HCT116 (cell line): Measurements from ENCODE around the gene DYNC2LI1. TPM values are rescaled to one million over a fixed set of nuclear protein-coding genes. Genes with fewer than 3 reads are reported as not detected.

Source experiments
- ATAC-seq: fragments of 200-7000 bp; cut with Tn5 transposase; 2 replicates; pipeline ENCODE4 v1.9.1; 2020; ENCODE audit warnings: mild to moderate bottlenecking, moderate library complexity
- BruUV-seq: library from RNA; stranded (reverse); fragments of 400-500 nt; replicated peaks from 2 replicates; lab custom pipeline; 2021; lab: Mats Ljungman, UMichigan
- CTCF ChIA-PET: fragments of 300-600 bp; sonication (Branson Sonifier 250); formaldehyde crosslinking; loops from one replicate; lab custom pipeline; 2021; ENCODE audit warnings: antibody characterized with exemption; lab: Charles Lee
- POLR2A ChIA-PET: fragments of 300-600, 350-600 bp; sonication (Branson Sonifier 250); formaldehyde crosslinking; loops from one replicate; lab custom pipeline; 2021; ENCODE audit warnings: antibody characterized with exemption; lab: Charles Lee
- RAD21 ChIA-PET, 2 experiments: fragments of 300-600 bp; sonication (Branson Sonifier 250); formaldehyde crosslinking; loops; one replicate each; lab custom pipeline; 2023; ENCODE audit warnings: low total read pairs in 2 of 2; ENCODE audit not compliant: uncharacterized antibody in 2 of 2, unreplicated experiment in 2 of 2, low non-redundant PET in 1 of 2; lab: Charles Lee
- DNase-seq: peaks from one replicate; pipeline ENCODE4 v3.0.0-alpha.2; 2010; ENCODE audit warnings: low read depth, low spot score
- H2AFZ ChIP-seq: fragments of 200-600 bp; shearing (Covaris generic), sonication (generic); 2 replicates; pipeline ENCODE4 v1.6.1; 2017; ENCODE audit warnings: low read depth, mixed run types, mixed read lengths, antibody characterized with exemption, low read length; ENCODE audit not compliant: poor library complexity, severe bottlenecking
- H3K27ac ChIP-seq: 2 replicates; pipeline ENCODE4 v1.5.1; 2012; ENCODE audit warnings: low read depth, low read length
- H3K27me3 ChIP-seq: fragments of 200-600 bp; sonication (generic); 2 replicates; pipeline ENCODE4 v1.6.1; 2016; ENCODE audit warnings: mixed run types, low read length, mixed read lengths; ENCODE audit not compliant: insufficient read depth
- H3K36me3 ChIP-seq, 2 experiments: fragments of 200-500 bp in 1 of 2; fragments of 200-600 bp in 1 of 2; sonication (Bioruptor generic) in 1 of 2; sonication (generic) in 1 of 2; 2 replicates each; pipeline versions ENCODE4 v1.5.1 to v1.6.1; 2014 to 2016; ENCODE audit warnings: low read length in 2 of 2, inconsistent platforms in 1 of 2, mixed read lengths in 1 of 2, mixed run types in 1 of 2; ENCODE audit not compliant: insufficient read depth in 2 of 2, control insufficient read depth in 1 of 2
- H3K4me1 ChIP-seq, 2 experiments: fragments of 200-600 bp in 1 of 2; sonication (generic) in 1 of 2; 2 replicates each; pipeline versions ENCODE4 v1.5.1 to v1.6.1; 2012 to 2017; ENCODE audit warnings: low read length in 2 of 2, inconsistent platforms in 1 of 2, mild to moderate bottlenecking in 1 of 2, mixed read lengths in 1 of 2, mixed run types in 1 of 2, moderate library complexity in 1 of 2; ENCODE audit not compliant: insufficient read depth in 2 of 2, control insufficient read depth in 1 of 2
- H3K4me2 ChIP-seq: fragments of 200-600 bp; sonication (generic); 2 replicates; pipeline ENCODE4 v1.6.1; 2017; ENCODE audit warnings: mixed run types, low read length, mixed read lengths
- H3K4me3 ChIP-seq, 2 experiments: fragments of 200-600 bp in 1 of 2; sonication (generic) in 1 of 2; replicated peaks in 1 of 2; 2 replicates each; pipeline ENCODE4 v1.5.1; 2011 to 2016; ENCODE audit warnings: low read length in 2 of 2, control low read depth in 1 of 2, low read depth in 1 of 2, mild to moderate bottlenecking in 1 of 2, mixed read lengths in 1 of 2, mixed run types in 1 of 2
- H3K79me2 ChIP-seq: fragments of 200-600 bp; sonication (generic); 2 replicates; pipeline ENCODE4 v1.6.1; 2017; ENCODE audit warnings: mild to moderate bottlenecking, mixed run types, low read length, moderate library complexity, mixed read lengths; ENCODE audit not compliant: insufficient read depth
- H3K9ac ChIP-seq: fragments of 200-600 bp; sonication (generic); 2 replicates; pipeline ENCODE4 v1.6.1; 2016; ENCODE audit warnings: low read length, mixed read lengths
- H3K9me2 ChIP-seq: fragments of 200-600 bp; sonication (generic), shearing (Covaris generic); 2 replicates; pipeline ENCODE4 v1.6.1; 2017; ENCODE audit warnings: mixed run types, mild to moderate bottlenecking, moderate library complexity; ENCODE audit not compliant: insufficient read depth
- H3K9me3 ChIP-seq, 2 experiments: fragments of 200-500 bp in 1 of 2; fragments of 200-600 bp in 1 of 2; sonication (Bioruptor generic) in 1 of 2; sonication (generic) in 1 of 2; 2 replicates each; pipeline ENCODE4 v1.6.1; 2014 to 2017; ENCODE audit warnings: low read length in 2 of 2, mixed read lengths in 2 of 2, inconsistent platforms in 1 of 2, low read depth in 1 of 2, mild to moderate bottlenecking in 1 of 2, mixed run types in 1 of 2, moderate library complexity in 1 of 2; ENCODE audit not compliant: control insufficient read depth in 1 of 2, insufficient read depth in 1 of 2
- H4K20me1 ChIP-seq: fragments of 200-600 bp; sonication (generic), shearing (Covaris generic); 2 replicates; pipeline ENCODE4 v1.6.1; 2017; ENCODE audit warnings: mixed run types, mild to moderate bottlenecking, moderate library complexity; ENCODE audit not compliant: insufficient read depth
- ATF3 ChIP-seq: IDR thresholded peaks from 2 replicates; pipeline ENCODE4 v1.6.1; 2012
- CEBPB ChIP-seq: IDR thresholded peaks from 2 replicates; pipeline ENCODE4 v1.6.1; 2012; ENCODE audit warnings: low read depth
- EGR1 ChIP-seq: IDR thresholded peaks from 2 replicates; pipeline ENCODE4 v1.6.1; 2012; ENCODE audit warnings: low read depth
- ELF1 ChIP-seq: IDR thresholded peaks from 2 replicates; pipeline ENCODE4 v1.6.1; 2012; ENCODE audit warnings: low read depth, borderline replicate concordance
- EZH2phosphoT487 ChIP-seq: fragments of 200-600 bp; IDR thresholded peaks from 2 replicates; pipeline ENCODE4 v1.6.1; 2018; ENCODE audit warnings: antibody characterized with exemption, borderline replicate concordance
- FOSL1 ChIP-seq: IDR thresholded peaks from 2 replicates; pipeline ENCODE4 v1.6.1; 2012; ENCODE audit warnings: low read depth
- JUND ChIP-seq: IDR thresholded peaks from 2 replicates; pipeline ENCODE4 v1.6.1; 2012
- POLR2A ChIP-seq: IDR thresholded peaks from 2 replicates; pipeline ENCODE4 v1.7.0; 2011; ENCODE audit warnings: borderline replicate concordance; ENCODE audit not compliant: insufficient read depth, insufficient read length; ENCODE audit errors: extremely low read depth
- RAD21 ChIP-seq: IDR thresholded peaks from 2 replicates; pipeline ENCODE4 v1.6.1; 2012; ENCODE audit warnings: low read depth, mild to moderate bottlenecking
- SIN3A ChIP-seq: IDR thresholded peaks from 2 replicates; pipeline ENCODE4 v1.6.1; 2012; ENCODE audit warnings: low read depth
- SRF ChIP-seq: IDR thresholded peaks from 2 replicates; pipeline ENCODE4 v1.6.1; 2012; ENCODE audit warnings: low read depth
- TCF7L2 ChIP-seq: IDR thresholded peaks from 2 replicates; pipeline ENCODE4 v1.7.0; 2011; ENCODE audit warnings: borderline replicate concordance, inconsistent platforms; ENCODE audit not compliant: insufficient read depth, insufficient read length; ENCODE audit errors: extremely low read depth
- YY1 ChIP-seq: IDR thresholded peaks from 2 replicates; pipeline ENCODE4 v1.6.1; 2011; ENCODE audit warnings: low read length, low read depth, moderate library complexity, mild to moderate bottlenecking; ENCODE audit not compliant: insufficient replicate concordance; ENCODE audit errors: extremely low read depth
- ZBTB33 ChIP-seq: IDR thresholded peaks from 2 replicates; pipeline ENCODE4 v1.6.1; 2011; ENCODE audit warnings: mild to moderate bottlenecking, low read length, moderate library complexity; ENCODE audit not compliant: insufficient replicate concordance; ENCODE audit errors: extremely low read depth
- ZFX ChIP-seq: fragments of 450-650 bp; IDR thresholded peaks from 2 replicates; pipeline ENCODE4 v1.6.1; 2017
- ZNF274 ChIP-seq: fragments of 200-500 bp; sonication (Bioruptor generic); IDR thresholded peaks from 2 replicates; pipeline ENCODE4 v1.6.1; 2014; ENCODE audit warnings: mild to moderate bottlenecking, low read depth, low read length, inconsistent platforms
- intact Hi-C: fragments of 100-400 bp; cut with micrococcal nuclease; formaldehyde crosslinking; loops from 2 replicates; pipeline ENCODE4 v1.10.0; 2022
- total RNA-seq: library from RNA; stranded (reverse); gene quantifications from one replicate; pipeline ENCODE4 v1.2.1, GENCODE V29; 2021; ENCODE audit not compliant: unreplicated experiment
- TF ChIP-seq, protein P1 (sequence below), 3 experiments: fragments of 200-600 bp in 1 of 3; sonication (generic) in 1 of 3; IDR thresholded peaks in 2 of 3; conservative IDR thresholded peaks in 1 of 3; 2 replicates each; pipeline ENCODE4 v1.5.1; 2012 to 2017; ENCODE audit warnings: low read depth in 2 of 3, low read length in 2 of 3, antibody characterized with exemption in 1 of 3, borderline replicate concordance in 1 of 3, control low read depth in 1 of 3, mild to moderate bottlenecking in 1 of 3, mixed read lengths in 1 of 3, mixed run types in 1 of 3, moderate library complexity in 1 of 3; ENCODE audit not compliant: insufficient read depth in 1 of 3
- TF ChIP-seq, protein P2 (sequence below): IDR thresholded peaks from 2 replicates; pipeline ENCODE4 v1.6.1; 2012

Gene DYNC2LI1
- total RNA-seq, 1 experiment from 2014 or later: 16.7 TPM

GRCh38 chr2:43766006-43766405 lies 7.8 kb upstream of the DYNC2LI1 start (continued):
- TF ChIP-seq, protein P1, sequence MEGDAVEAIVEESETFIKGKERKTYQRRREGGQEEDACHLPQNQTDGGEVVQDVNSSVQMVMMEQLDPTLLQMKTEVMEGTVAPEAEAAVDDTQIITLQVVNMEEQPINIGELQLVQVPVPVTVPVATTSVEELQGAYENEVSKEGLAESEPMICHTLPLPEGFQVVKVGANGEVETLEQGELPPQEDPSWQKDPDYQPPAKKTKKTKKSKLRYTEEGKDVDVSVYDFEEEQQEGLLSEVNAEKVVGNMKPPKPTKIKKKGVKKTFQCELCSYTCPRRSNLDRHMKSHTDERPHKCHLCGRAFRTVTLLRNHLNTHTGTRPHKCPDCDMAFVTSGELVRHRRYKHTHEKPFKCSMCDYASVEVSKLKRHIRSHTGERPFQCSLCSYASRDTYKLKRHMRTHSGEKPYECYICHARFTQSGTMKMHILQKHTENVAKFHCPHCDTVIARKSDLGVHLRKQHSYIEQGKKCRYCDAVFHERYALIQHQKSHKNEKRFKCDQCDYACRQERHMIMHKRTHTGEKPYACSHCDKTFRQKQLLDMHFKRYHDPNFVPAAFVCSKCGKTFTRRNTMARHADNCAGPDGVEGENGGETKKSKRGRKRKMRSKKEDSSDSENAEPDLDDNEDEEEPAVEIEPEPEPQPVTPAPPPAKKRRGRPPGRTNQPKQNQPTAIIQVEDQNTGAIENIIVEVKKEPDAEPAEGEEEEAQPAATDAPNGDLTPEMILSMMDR (IDR thresholded peaks at IDR 0.05 in 2 of 3, conservative IDR thresholded peaks at IDR 0.05 in 1 of 3; ENCODE audit: borderline replicate concordance in 1 of 3, insufficient read depth in 1 of 3, low read depth in 2 of 3, low read length in 2 of 3): no peak

- no peaks in the 10 kb centered on the region for H3K9me3 ChIP-seq
- ChIA-PET POLR2A (interaction anchor here (1.4 kb wide), 1 partner anchor 19 kb away, joined by 3 read pairs; no protein-coding TSS in a partner anchor), RAD21 (no interaction called here), CTCF (interaction anchor here (1.7 kb wide), 1 partner anchor 169 kb away, joined by 4 read pairs; no protein-coding TSS in a partner anchor)
- H3K9me2 ChIP-seq: no peaks in the 10 kb centered on the region
- peaks cover 2 to 6% of the 10 kb centered on the region in 2 experiments; a peak in 1 of 4 replicates for H3K4me1 ChIP-seq
- peak overlapping the region; percentile 73 for H3K9ac ChIP-seq
- DNase-seq (no peak), ATAC-seq (no peak)
- H3K27ac ChIP-seq: peak overlapping the region; percentile 67; the same call in 1 of the 2 replicates
- no peaks in the 10 kb centered on the region for H3K27me3 ChIP-seq
- no TSS peak for BruUV-seq
- peak overlapping the region; percentile 75 for H2AFZ ChIP-seq
- no peaks in the 10 kb centered on the region for H4K20me1 ChIP-seq
- H3K4me3 ChIP-seq: peak overlapping the region; percentile 58 to 71
- peak overlapping the region; percentile 82 for H3K4me2 ChIP-seq
- intact Hi-C loops: no loop called here
- no peaks in the 10 kb centered on the region for H3K79me2 ChIP-seq
- no peaks in the 10 kb centered on the region for H3K36me3 ChIP-seq
- TF ChIP-seq POLR2A (no peak), RAD21 (no peak), CEBPB (no peak), EZH2phosphoT487 (no peak), ELF1 (no peak), YY1 (no peak), ZNF274 (no peak), ATF3 (no peak), EGR1 (no peak), ZBTB33 (no peak), FOSL1 (no peak), TCF7L2 (no peak), JUND (no peak), ZFX (no peak), SRF (no peak), SIN3A (no peak)
- TF ChIP-seq, protein P1 (IDR thresholded peaks at IDR 0.05 in 2 of 3, conservative IDR thresholded peaks at IDR 0.05 in 1 of 3; ENCODE audit: borderline replicate concordance in 1 of 3, insufficient read depth in 1 of 3, low read depth in 2 of 3, low read length in 2 of 3): no peak
- TF ChIP-seq, protein P2, sequence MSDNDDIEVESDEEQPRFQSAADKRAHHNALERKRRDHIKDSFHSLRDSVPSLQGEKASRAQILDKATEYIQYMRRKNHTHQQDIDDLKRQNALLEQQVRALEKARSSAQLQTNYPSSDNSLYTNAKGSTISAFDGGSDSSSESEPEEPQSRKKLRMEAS: no peak
These were observed 778 bp downstream of the DYNC2LI1 start for GRCh38 chr2:43774617-43775016.
